ENCODE measurements around the gene FSIP2. TPM values are rescaled to one million over a fixed set of nuclear protein-coding genes. Genes with fewer than 3 reads are reported as not detected.

FSIP2 gene
- total RNA-seq, 1 experiment from 2014 or later, result 0.03 TPM

DNA sequence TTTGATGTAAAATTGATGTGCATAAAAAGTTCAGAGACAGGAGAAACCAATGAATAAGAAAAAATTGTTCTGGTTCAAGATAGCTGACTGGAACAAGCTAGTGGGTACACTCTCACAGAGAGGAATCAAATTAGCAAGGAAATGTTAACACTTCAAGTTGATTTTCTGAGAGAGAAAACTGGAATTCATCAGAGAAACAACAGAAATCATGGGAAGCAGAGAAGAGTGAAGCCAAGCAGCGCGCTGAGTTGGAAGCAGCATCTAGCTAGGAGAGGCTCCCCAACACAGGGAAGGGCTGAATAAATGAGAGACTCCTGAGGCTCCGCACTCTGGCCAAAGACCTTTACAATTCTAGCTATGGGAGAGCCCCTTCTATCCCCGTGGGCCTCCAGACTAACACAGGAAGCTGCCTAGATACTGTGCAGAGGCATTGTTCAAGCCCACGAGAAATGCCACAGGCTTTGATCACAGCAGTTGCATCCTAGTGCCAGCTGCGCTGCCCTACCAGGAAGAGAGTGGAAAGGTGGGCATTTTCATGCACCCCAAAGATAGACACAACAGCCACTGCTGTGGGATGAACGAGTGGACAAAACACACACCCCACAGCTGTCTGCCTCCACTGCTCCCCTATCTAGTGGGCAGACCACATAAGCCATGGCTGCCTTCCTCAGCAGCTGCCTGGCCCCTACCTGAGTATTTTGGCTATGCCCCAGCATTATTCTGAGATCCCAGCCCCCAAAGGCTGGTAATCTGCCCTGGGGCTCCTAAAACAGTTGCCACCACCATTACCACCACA, 136.7 kb downstream of the FSIP2 start:
- no peak for DNase-seq (ENCODE audit: low read depth)
- in situ Hi-C loops (cut with HindIII; ENCODE audit: low pct_unique_long_range_greater_than_20kb, low sequenced_read_pairs), result no loop called here

DNA sequence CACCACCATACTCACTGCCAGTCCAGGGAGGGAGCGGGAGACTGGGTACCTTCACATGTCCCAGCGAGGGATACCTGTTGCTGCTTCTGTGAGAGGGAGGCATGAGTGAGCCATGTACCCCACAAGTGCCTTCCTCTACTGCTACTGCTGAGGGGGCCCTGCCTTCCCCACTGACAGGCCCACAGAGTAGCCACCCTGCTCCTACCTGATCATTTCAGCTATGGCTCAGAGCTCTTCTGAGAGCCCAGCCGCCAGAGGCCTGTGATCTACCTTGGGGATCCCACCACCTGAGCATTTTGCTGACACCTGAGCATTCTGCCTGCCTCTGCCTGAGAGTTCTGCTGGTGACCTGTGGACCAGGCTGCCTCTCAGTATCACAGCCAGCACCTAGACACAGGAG, 137.6 kb downstream of the FSIP2 start:
- no peak for DNase-seq (ENCODE audit: low read depth)
- in situ Hi-C loops (cut with HindIII; ENCODE audit: low pct_unique_long_range_greater_than_20kb, low sequenced_read_pairs), result no loop called here

DNA sequence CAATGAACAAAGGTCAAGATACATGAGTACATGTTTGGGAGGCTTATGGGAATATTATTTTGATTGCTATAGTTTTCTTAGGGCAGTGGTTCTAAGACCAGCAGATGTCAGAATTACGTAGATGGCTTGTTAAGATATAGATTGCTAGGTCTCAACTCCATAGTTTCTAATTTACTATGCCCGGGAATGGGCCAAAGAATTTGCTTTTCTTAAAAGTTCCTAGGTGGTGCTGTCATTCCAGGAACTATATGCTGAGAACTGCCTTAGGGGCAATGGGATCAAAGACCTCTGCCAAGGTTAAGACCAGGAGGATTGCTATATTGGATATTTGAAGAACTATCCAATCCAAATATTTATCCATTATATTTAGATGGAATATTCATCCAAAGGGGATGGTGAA, 141.8 kb downstream of the FSIP2 start:
- DNase-seq (ENCODE audit: low read depth), result no peak
- in situ Hi-C loops (cut with HindIII; ENCODE audit: low pct_unique_long_range_greater_than_20kb, low sequenced_read_pairs), result no loop called here

All from Caki2 (cell line).